Left lung (tissue), 10 donors: ENCODE measurements around the gene PPP2R3B. TPM values are rescaled to one million over a fixed set of nuclear protein-coding genes. Genes with fewer than 3 reads are reported as not detected.
A peak's percentile ranks its signal among the peaks of the same experiment; 100 is the strongest.

Source experiments
- ATAC-seq: fragments of 200-7000 bp; cut with Tn5 transposase; one replicate; pipeline ENCODE4 v1.9.1; 2020; ENCODE audit warnings: moderate library complexity
- DNase-seq, 4 donors: peaks; one replicate each; pipeline ENCODE4 v3.0.0-alpha.2; 2013 to 2020
- H3K27ac ChIP-seq, 2 donors: fragments of 200-600 bp; sonication (generic) in 1 of 2; one replicate each; pipeline versions ENCODE4 v1.5.0 to v1.8.0; 2020 to 2021
- H3K27me3 ChIP-seq, 2 donors: fragments of 200-600 bp; sonication (generic) in 1 of 2; one replicate each; pipeline versions ENCODE4 v1.5.0 to v1.8.0; 2020 to 2021
- H3K36me3 ChIP-seq, 2 donors: fragments of 200-600 bp; sonication (generic) in 1 of 2; one replicate each; pipeline versions ENCODE4 v1.5.0 to v1.8.0; 2020 to 2021
- H3K4me1 ChIP-seq, 2 donors: fragments of 200-600 bp; one replicate each; pipeline ENCODE4 v1.8.0; 2021
- H3K4me3 ChIP-seq, 2 donors: fragments of 200-600 bp; sonication (generic) in 1 of 2; one replicate each; pipeline versions ENCODE4 v1.5.0 to v1.8.0; 2020 to 2021; ENCODE audit warnings: mild to moderate bottlenecking in 1 of 2
- H3K9me3 ChIP-seq, 2 donors: fragments of 200-600 bp; sonication (generic) in 1 of 2; one replicate each; pipeline versions ENCODE4 v1.5.0 to v1.8.0; 2020 to 2021
- intact Hi-C, 2 donors: fragments of 100-400 bp; cut with DNase I; formaldehyde crosslinking; loops; one replicate each; pipeline versions ENCODE4 v1.11.2 to v1.14.2; 2022
- polyA plus RNA-seq, 6 donors: library from polyadenylated mRNA; unstranded; fragments of 120-200 nt; gene quantifications; one replicate each; pipeline ENCODE4 v1.2.1, GENCODE V29; 2013; ENCODE audit not compliant: insufficient read length in 6 of 6
- total RNA-seq, 2 donors: library from RNA; stranded (reverse); fragmentation: NEBNext Ultra II Directional; extraction: Animal tissue kit (Norgen Biotek cat#: 25700); gene quantifications; one replicate each; pipeline ENCODE4 v1.2.1, GENCODE V29; 2021
- TF ChIP-seq, protein P1 (sequence below), 2 donors: fragments of 200-600 bp; sonication (generic) in 1 of 2; IDR thresholded peaks; one replicate each; pipeline versions ENCODE4 v1.5.0 to v1.8.0; 2021; ENCODE audit warnings: antibody characterized with exemption in 2 of 2
- donor health status: DM: no; HTN: yes; CAD: no.
- donor health status: DM: no; HTN: no; CAD: no.

PPP2R3B gene
- total and polyA plus RNA-seq, 8 donors: 11.2 to 35.2 (median 20.5) TPM

DNA sequence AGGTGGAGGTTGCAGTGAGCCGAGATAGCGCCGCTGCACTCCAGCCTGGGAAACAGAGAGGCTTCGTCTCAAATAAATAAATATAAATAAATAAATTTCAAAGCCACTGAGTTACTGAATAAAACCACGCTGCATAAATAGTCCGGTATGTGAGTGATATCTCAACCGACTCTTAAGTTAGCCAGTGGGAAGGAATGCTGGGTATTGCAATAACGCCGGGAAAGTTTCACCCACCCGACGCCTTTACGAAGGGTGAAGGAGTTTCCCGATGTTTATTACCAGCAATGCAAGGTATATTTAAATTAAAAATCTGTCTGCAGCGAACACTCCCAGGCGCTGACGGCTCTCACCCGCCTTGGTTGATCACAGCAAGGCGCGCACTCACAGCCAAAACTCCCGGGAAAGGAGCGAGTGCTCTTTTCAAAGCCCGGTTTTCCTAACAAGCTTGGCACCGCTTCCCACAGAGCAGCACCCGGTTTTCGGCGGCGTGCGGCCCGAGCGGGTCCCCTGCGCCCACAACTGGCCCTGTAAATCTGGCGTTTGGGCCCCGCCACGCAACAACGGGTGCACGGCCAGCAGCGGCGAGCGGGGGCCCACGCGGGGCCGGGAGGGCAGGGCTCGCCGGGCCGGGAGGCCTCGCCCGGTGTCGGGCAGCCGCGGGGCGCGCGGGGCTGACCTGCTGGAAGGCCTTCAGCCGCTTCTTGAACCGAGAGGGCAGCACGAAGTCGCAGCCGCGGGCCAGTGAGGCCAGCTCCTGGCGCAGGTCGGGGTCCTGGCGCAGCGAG is 13.7 kb downstream of the PPP2R3B start:
- Histone ChIP-seq H3K9me3 (no peaks in the 10 kb centered on the region), H3K27ac (no peak overlapping the region), H3K4me1 (peaks cover 0 to 21% of the 10 kb centered on the region in 2 donors), H3K27me3 (peaks cover 27 to 62% of the 10 kb centered on the region in 2 donors), H3K36me3 (no peaks in the 10 kb centered on the region), H3K4me3 (peak overlapping the region in 1 of 2 donors; percentile 34)
- peak in 1 of 4 donors; percentile 62 for DNase-seq
- no peak for ATAC-seq
- TF ChIP-seq, protein P1, sequence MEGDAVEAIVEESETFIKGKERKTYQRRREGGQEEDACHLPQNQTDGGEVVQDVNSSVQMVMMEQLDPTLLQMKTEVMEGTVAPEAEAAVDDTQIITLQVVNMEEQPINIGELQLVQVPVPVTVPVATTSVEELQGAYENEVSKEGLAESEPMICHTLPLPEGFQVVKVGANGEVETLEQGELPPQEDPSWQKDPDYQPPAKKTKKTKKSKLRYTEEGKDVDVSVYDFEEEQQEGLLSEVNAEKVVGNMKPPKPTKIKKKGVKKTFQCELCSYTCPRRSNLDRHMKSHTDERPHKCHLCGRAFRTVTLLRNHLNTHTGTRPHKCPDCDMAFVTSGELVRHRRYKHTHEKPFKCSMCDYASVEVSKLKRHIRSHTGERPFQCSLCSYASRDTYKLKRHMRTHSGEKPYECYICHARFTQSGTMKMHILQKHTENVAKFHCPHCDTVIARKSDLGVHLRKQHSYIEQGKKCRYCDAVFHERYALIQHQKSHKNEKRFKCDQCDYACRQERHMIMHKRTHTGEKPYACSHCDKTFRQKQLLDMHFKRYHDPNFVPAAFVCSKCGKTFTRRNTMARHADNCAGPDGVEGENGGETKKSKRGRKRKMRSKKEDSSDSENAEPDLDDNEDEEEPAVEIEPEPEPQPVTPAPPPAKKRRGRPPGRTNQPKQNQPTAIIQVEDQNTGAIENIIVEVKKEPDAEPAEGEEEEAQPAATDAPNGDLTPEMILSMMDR (IDR thresholded peaks at IDR 0.05): no peak
- intact Hi-C loops: no loop called here

DNA sequence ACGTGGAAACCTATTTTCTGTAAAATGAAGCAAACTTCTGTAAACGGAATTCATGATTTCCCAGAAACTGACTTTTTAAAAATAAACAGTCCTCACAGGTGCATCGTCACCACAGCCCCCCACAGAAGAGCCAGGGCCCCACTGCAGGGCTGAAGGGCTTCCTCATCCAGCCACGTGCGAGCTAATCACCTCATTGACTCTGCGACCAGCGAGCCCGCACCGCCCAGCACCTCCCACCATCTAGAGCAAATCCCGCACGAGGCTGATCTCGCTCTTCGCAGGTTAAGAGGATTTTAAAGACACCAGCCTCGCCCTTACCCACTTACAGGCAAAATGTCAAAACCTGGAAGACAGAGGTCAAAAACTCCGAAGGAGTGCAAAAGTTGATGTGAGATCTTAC is 14.8 kb downstream of the PPP2R3B start:
- Histone ChIP-seq H3K4me3 (no peak overlapping the region), H3K4me1 (peaks cover 0 to 21% of the 10 kb centered on the region in 2 donors), H3K36me3 (no peaks in the 10 kb centered on the region), H3K9me3 (no peaks in the 10 kb centered on the region), H3K27ac (no peak overlapping the region), H3K27me3 (peaks cover 27 to 62% of the 10 kb centered on the region in 2 donors)
- no peak for ATAC-seq
- TF ChIP-seq, protein P1 (IDR thresholded peaks at IDR 0.05): no peak
- DNase-seq: no peak
- intact Hi-C loops: no loop called here

DNA sequence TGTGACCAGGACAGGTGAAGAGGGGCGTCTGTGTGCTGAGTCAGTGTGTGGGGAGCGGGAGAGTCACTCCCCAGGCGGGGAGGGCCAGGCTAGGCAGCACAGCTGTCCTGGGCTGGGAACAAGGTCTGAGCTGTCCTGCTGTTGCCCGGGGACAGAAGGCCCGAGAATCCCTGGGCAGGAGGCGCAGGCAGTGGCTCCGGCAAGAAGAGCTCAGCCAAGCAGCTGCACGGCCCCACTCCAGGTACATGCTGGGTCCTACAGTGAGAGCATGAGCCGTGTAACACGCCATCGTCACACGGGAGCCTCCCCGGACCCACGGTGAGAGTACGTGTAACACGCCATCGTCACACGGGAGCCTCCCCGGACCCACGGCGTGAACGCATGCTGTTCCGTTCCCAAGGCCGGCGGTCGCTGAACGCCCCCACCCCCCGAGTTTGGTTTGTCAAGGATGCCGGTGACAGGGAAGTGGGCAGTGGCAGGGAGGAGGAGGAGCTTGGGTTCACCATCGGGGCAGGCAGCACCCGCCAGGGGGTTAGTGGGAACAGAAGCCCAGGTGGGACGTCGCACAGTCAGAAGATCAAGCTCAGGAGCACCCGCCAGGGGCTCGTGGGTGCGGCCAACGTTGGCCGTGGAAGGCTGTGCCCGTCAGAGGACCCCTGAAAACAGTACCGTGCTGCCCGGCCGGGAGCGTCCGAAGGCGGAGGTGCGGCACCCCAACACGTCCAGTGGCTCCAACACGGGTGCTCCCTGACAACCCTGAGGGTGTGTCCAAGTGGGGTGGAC is 15.6 kb downstream of the PPP2R3B start:
- Histone ChIP-seq H3K36me3 (no peaks in the 10 kb centered on the region), H3K9me3 (no peaks in the 10 kb centered on the region), H3K4me1 (peaks cover 0 to 21% of the 10 kb centered on the region in 2 donors), H3K27me3 (peaks cover 27 to 61% of the 10 kb centered on the region in 2 donors), H3K4me3 (no peak overlapping the region), H3K27ac (no peak overlapping the region)
- DNase-seq (peak in 1 of 4 donors; percentile 72), ATAC-seq (no peak)
- intact Hi-C loops: no loop called here
- TF ChIP-seq, protein P1 (IDR thresholded peaks at IDR 0.05): no peak

DNA sequence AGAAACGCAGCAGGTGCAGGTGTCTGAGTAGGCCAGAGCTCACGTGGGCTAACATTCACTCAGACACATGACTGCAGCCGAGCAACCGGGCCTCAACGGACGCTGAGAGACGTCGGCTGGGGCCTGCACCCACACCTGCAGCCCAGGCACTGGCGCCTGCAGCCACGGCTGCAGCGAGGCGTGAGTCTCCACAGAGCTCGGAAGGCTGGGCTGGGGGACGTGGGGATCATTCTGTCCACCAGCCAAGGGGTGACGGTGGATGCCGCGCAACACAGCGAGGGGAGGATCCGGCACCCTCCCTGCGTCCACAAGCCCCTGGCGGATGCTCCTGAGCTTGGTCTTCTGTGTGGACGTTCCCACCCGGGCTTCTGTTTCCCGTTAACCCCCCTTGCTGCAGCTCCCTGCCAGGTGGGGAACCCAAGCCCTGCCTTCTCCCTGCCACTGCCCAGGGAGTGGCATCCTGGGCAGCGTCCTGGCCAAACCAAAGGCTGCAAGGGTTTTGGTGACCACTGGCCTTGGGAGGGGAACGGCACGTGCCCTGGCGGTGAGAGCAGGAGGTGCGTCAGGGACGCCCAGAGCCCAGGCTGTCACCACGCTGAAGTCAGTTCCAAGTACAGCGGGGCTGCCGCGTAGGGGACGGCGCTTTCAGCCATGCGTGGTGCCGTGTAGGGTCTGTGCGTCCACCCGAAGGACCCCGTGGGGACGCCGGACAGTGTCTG is 16.3 kb downstream of the PPP2R3B start:
- peak in 1 of 4 donors; percentile 65 for DNase-seq
- peaks cover 0 to 21% of the 10 kb centered on the region in 2 donors for H3K4me1 ChIP-seq
- H3K27me3 ChIP-seq: peaks cover 27 to 53% of the 10 kb centered on the region in 2 donors
- no peak overlapping the region for H3K27ac ChIP-seq
- no peak overlapping the region for H3K4me3 ChIP-seq
- H3K36me3 ChIP-seq: no peaks in the 10 kb centered on the region
- TF ChIP-seq, protein P1 (IDR thresholded peaks at IDR 0.05): no peak
- intact Hi-C loops: no loop called here
- no peak for ATAC-seq
- no peaks in the 10 kb centered on the region for H3K9me3 ChIP-seq
